IMR-90 (cell line): Measurements from ENCODE around the gene CDK14. TPM values are rescaled to one million over a fixed set of nuclear protein-coding genes. Genes with fewer than 3 reads are reported as not detected.

ENCODE experiments used
- ATAC-seq: fragments of 200-7000 bp; cut with Tn5 transposase; 2 replicates; pipeline ENCODE4 v1.9.1; 2020; ENCODE audit warnings: low read depth, mild to moderate bottlenecking, moderate library complexity
- BruUV-seq: library from RNA; stranded (reverse); fragments of 400-500 nt; replicated peaks from 2 replicates; lab custom pipeline; 2021; lab: Mats Ljungman, UMichigan
- CTCF ChIA-PET: fragments of 300-600 bp; formaldehyde crosslinking; extraction: SDS; loops from one replicate; lab custom pipeline; 2021; ENCODE audit warnings: antibody characterized with exemption; lab: Yijun Ruan, JAX
- POLR2A ChIA-PET: fragments of 300-600 bp; sonication (Branson Sonifier 250); formaldehyde crosslinking; loops from one replicate; lab custom pipeline; 2022; ENCODE audit warnings: antibody characterized with exemption; ENCODE audit not compliant: unreplicated experiment; lab: Charles Lee
- DNase-seq: peaks from one replicate; pipeline ENCODE4 v3.0.0; 2013
- H2AFZ ChIP-seq: replicated peaks from 2 replicates; pipeline ENCODE3; 2013; ENCODE audit warnings: low read length, mild to moderate bottlenecking; ENCODE audit not compliant: poor library complexity
- H2AK5ac ChIP-seq: 2 replicates; pipeline ENCODE4 v1.6.1; 2013; ENCODE audit warnings: low read depth, low read length, inconsistent platforms
- H2AK9ac ChIP-seq: replicated peaks from 2 replicates; pipeline ENCODE3; 2013; ENCODE audit warnings: mild to moderate bottlenecking, low read depth, low read length, moderate library complexity; ENCODE audit not compliant: poor library complexity
- H2BK120ac ChIP-seq: 2 replicates; pipeline ENCODE4 v1.6.1; 2013; ENCODE audit warnings: low read depth, low read length, inconsistent platforms
- H2BK15ac ChIP-seq: 3 replicates; pipeline ENCODE4 v1.6.1; 2013; ENCODE audit warnings: low read depth, low read length, inconsistent platforms
- H2BK20ac ChIP-seq: 2 replicates; pipeline ENCODE4 v1.6.1; 2013; ENCODE audit warnings: low read depth, mild to moderate bottlenecking, inconsistent platforms, low read length, moderate library complexity
- H2BK5ac ChIP-seq: 2 replicates; pipeline ENCODE4 v1.6.1; 2013; ENCODE audit warnings: mild to moderate bottlenecking, low read depth, low read length, inconsistent platforms; ENCODE audit not compliant: poor library complexity, severe bottlenecking
- H3K14ac ChIP-seq: replicated peaks from 2 replicates; pipeline ENCODE4 v1.6.1; 2013; ENCODE audit warnings: low read depth, low read length, inconsistent platforms
- H3K18ac ChIP-seq: 2 replicates; pipeline ENCODE4 v1.6.1; 2013; ENCODE audit warnings: low read depth, low read length, control low read depth
- H3K23ac ChIP-seq: 2 replicates; pipeline ENCODE4 v1.6.1; 2013; ENCODE audit warnings: low read depth, low read length, inconsistent platforms
- H3K27ac ChIP-seq: 2 replicates; pipeline ENCODE4 v1.5.1; 2013; ENCODE audit warnings: mild to moderate bottlenecking, control low read depth, low read length; ENCODE audit not compliant: insufficient read depth
- H3K27me3 ChIP-seq: 2 replicates; pipeline ENCODE4 v1.6.1; 2013; ENCODE audit warnings: low read length; ENCODE audit not compliant: control insufficient read depth, insufficient read depth
- H3K36me3 ChIP-seq: 2 replicates; pipeline ENCODE4 v1.6.1; 2013; ENCODE audit warnings: low read length, mixed read lengths; ENCODE audit not compliant: control insufficient read depth, insufficient read depth
- H3K4ac ChIP-seq: 2 replicates; pipeline ENCODE4 v1.6.1; 2013; ENCODE audit warnings: low read depth, low read length, inconsistent platforms
- H3K4me1 ChIP-seq: 2 replicates; pipeline ENCODE4 v1.6.1; 2013; ENCODE audit warnings: low read length, mixed read lengths; ENCODE audit not compliant: control insufficient read depth, insufficient read depth
- H3K4me2 ChIP-seq: 2 replicates; pipeline ENCODE4 v1.6.1; 2013; ENCODE audit warnings: low read depth, mild to moderate bottlenecking, control low read depth, low read length, moderate library complexity
- H3K4me3 ChIP-seq: 2 replicates; pipeline ENCODE4 v1.5.1; 2013; ENCODE audit warnings: low read depth, mild to moderate bottlenecking, control low read depth, low read length, moderate library complexity; ENCODE audit not compliant: insufficient read depth
- H3K56ac ChIP-seq: 2 replicates; pipeline ENCODE4 v1.6.1; 2013; ENCODE audit warnings: low read length, inconsistent platforms; ENCODE audit not compliant: insufficient read depth; ENCODE audit errors: extremely low read depth
- H3K79me1 ChIP-seq, 2 experiments: 2 replicates each; pipeline ENCODE4 v1.6.1; 2013; ENCODE audit warnings: low read length in 2 of 2, inconsistent platforms in 1 of 2, low read depth in 1 of 2
- H3K9ac ChIP-seq: 2 replicates; pipeline ENCODE4 v1.6.1; 2013; ENCODE audit warnings: low read depth, low read length, control low read depth
- H3K9me1 ChIP-seq: 2 replicates; pipeline ENCODE4 v1.6.1; 2013; ENCODE audit warnings: low read length, inconsistent platforms; ENCODE audit not compliant: insufficient read depth
- H3K9me3 ChIP-seq: 2 replicates; pipeline ENCODE4 v1.6.1; 2013; ENCODE audit warnings: low read length; ENCODE audit not compliant: control insufficient read depth, insufficient read depth
- H4K20me1 ChIP-seq: 2 replicates; pipeline ENCODE4 v1.6.1; 2013; ENCODE audit warnings: low read length, inconsistent platforms; ENCODE audit not compliant: insufficient read depth
- H4K5ac ChIP-seq: 2 replicates; pipeline ENCODE4 v1.6.1; 2013; ENCODE audit warnings: mild to moderate bottlenecking, low read depth, low read length, control low read depth
- H4K8ac ChIP-seq, 2 experiments: 2 replicates each; pipeline ENCODE4 v1.6.1; 2013; ENCODE audit warnings: low read depth in 2 of 2, low read length in 2 of 2, control low read depth in 1 of 2, inconsistent platforms in 1 of 2
- H4K91ac ChIP-seq: 2 replicates; pipeline ENCODE4 v1.6.1; 2013; ENCODE audit warnings: low read depth, low read length, inconsistent platforms; ENCODE audit not compliant: insufficient read depth
- BHLHE40 ChIP-seq: fragments of 150-350 bp; IDR thresholded peaks from 2 replicates; pipeline ENCODE4 v1.6.1; 2016; ENCODE audit warnings: mild to moderate bottlenecking, low read depth, low read length
- CEBPB ChIP-seq: IDR thresholded peaks from 2 replicates; pipeline ENCODE4 v1.6.1; 2012; ENCODE audit warnings: low read depth, low read length, improper control_type of control experiment
- CHD1 ChIP-seq: IDR thresholded peaks from 2 replicates; pipeline ENCODE4 v1.6.1; 2012; ENCODE audit warnings: low read depth, low read length, improper control_type of control experiment
- CTCF ChIP-seq: conservative IDR thresholded peaks from 2 replicates; pipeline ENCODE4 v1.5.1; 2012; ENCODE audit warnings: mild to moderate bottlenecking, low read depth, low read length, improper control_type of control experiment
- FOS ChIP-seq: fragments of 150-350 bp; IDR thresholded peaks from 2 replicates; pipeline ENCODE4 v1.6.1; 2016; ENCODE audit warnings: low read depth, low read length
- MAFK ChIP-seq: IDR thresholded peaks from 2 replicates; pipeline ENCODE4 v1.6.1; 2012; ENCODE audit warnings: low read depth, low read length, improper control_type of control experiment
- MAZ ChIP-seq: IDR thresholded peaks from 2 replicates; pipeline ENCODE4 v1.6.1; 2012; ENCODE audit warnings: low read depth, mild to moderate bottlenecking, low read length, improper control_type of control experiment, moderate library complexity, borderline replicate concordance
- NFE2L2 ChIP-seq: fragments of 150-350 bp; IDR thresholded peaks from 2 replicates; pipeline ENCODE4 v1.6.1; 2016; ENCODE audit warnings: low read depth, mild to moderate bottlenecking, low read length
- RAD21 ChIP-seq: IDR thresholded peaks from 2 replicates; pipeline ENCODE4 v1.6.1; 2012; ENCODE audit warnings: low read length, improper control_type of control experiment
- RCOR1 ChIP-seq: IDR thresholded peaks from 2 replicates; pipeline ENCODE4 v1.6.1; 2012; ENCODE audit warnings: mild to moderate bottlenecking, low read length, improper control_type of control experiment; ENCODE audit not compliant: insufficient replicate concordance
- RFX5 ChIP-seq: IDR thresholded peaks from 2 replicates; pipeline ENCODE4 v1.8.0; 2012; ENCODE audit warnings: low read depth, mild to moderate bottlenecking, low read length, moderate library complexity
- SMC3 ChIP-seq: fragments of 150-350 bp; IDR thresholded peaks from 2 replicates; pipeline ENCODE4 v1.6.1; 2016; ENCODE audit warnings: low read depth, mild to moderate bottlenecking, antibody characterized with exemption, low read length, moderate library complexity
- USF2 ChIP-seq: fragments of 150-350 bp; IDR thresholded peaks from 2 replicates; pipeline ENCODE4 v1.6.1; 2017; ENCODE audit warnings: mild to moderate bottlenecking, antibody characterized with exemption, low read length, low read depth
- WGBS, 2 experiments: methylation state at CpG; one replicate each; pipeline versions ENCODE4 v1.1.5 to v1.1.7; 2013; ENCODE audit warnings: missing lambda C conversion rate in 2 of 2; ENCODE audit not compliant: insufficient read length in 1 of 2; ENCODE audit errors: extremely low coverage in 2 of 2; 5-methylcytosine and 5-hydroxymethylcytosine counted together
- dilution Hi-C: fragments of 300-500 bp; cut with HindIII; formaldehyde crosslinking; loops from one replicate; pipeline ENCODE4 v1.14.3; 2018; ENCODE audit warnings: low sequenced_read_pairs; ENCODE audit not compliant: unreplicated experiment
- in situ Hi-C: fragments of 300-500 bp; cut with MboI; formaldehyde crosslinking; loops from 3 replicates; pipeline ENCODE4 v1.14.3; 2019; ENCODE audit warnings: low sequenced_read_pairs, inconsistent platforms, mixed read lengths
- intact Hi-C: fragments of 100-400 bp; cut with micrococcal nuclease; formaldehyde crosslinking; loops from 2 replicates; pipeline ENCODE4 v1.10.0; 2022
- polyA plus RNA-seq, 3 experiments: library from polyadenylated mRNA; depleted of rRNA; stranded (reverse); fragments of >200 nt; gene quantifications; 2 replicates each; pipeline ENCODE4 v1.2.3, GENCODE V29; 2012; ENCODE audit warnings: low replicate concordance in 1 of 3
- total RNA-seq: library from RNA; depleted of rRNA; stranded (reverse); fragments of >200 nt; gene quantifications from 2 replicates; pipeline ENCODE4 v1.2.3, GENCODE V29; 2012

The CDK14 gene
- total and polyA plus RNA-seq, 2 of the 4 experiments (the other 2 are of a cell fraction): 10.1 to 29.6 TPM

GRCh38 chr7:90886416-90886815 lies 290.3 kb downstream of the CDK14 start:
- Histone ChIP-seq H2AFZ (no peak overlapping the region), H4K91ac (no peak overlapping the region), H3K9me3 (no peaks in the 10 kb centered on the region), H3K27ac (no peak overlapping the region), H2BK15ac (no peak overlapping the region), H3K4ac (no peak overlapping the region), H3K27me3 (no peaks in the 10 kb centered on the region), H2BK20ac (no peak overlapping the region), H3K56ac (no peak overlapping the region), H3K9ac (no peak overlapping the region), H3K9me1 (peaks cover 4% of the 10 kb centered on the region; the same call in 1 of the 2 replicates), H4K5ac (no peak overlapping the region), H2AK5ac (no peak overlapping the region), H3K23ac (no peak overlapping the region), H2BK5ac (no peak overlapping the region), H3K4me2 (no peak overlapping the region), H3K36me3 (no peaks in the 10 kb centered on the region), H4K20me1 (no peaks in the 10 kb centered on the region), H3K14ac (no peak overlapping the region), H2BK120ac (no peak overlapping the region), H3K79me1 (peaks cover 0 to 4% of the 10 kb centered on the region in 2 experiments; a peak in 1 of 4 replicates), H4K8ac (no peak overlapping the region), H3K18ac (no peak overlapping the region), H3K4me3 (no peak overlapping the region), H2AK9ac (no peak overlapping the region), H3K4me1 (no peaks in the 10 kb centered on the region)
- DNase-seq: no peak
- in situ Hi-C loops (no loop called here), dilution Hi-C loops (no loop called here), intact Hi-C loops (no loop called here)
- POLR2A ChIA-PET: no interaction called here
- WGBS, 2 experiments: no CpG with 5 or more reads among the region's 2 CpGs
- ATAC-seq: no peak
- TF ChIP-seq CTCF (no peak), NFE2L2 (no peak), MAZ (no peak), CHD1 (no peak), RAD21 (no peak), CEBPB (no peak), MAFK (no peak), USF2 (no peak), SMC3 (no peak), FOS (no peak), BHLHE40 (no peak), RFX5 (no peak), RCOR1 (no peak)
- no TSS peak for BruUV-seq
- CTCF ChIA-PET: no interaction called here
